ENCODE measurements around the gene GPR17.

GPR17 gene

DNA sequence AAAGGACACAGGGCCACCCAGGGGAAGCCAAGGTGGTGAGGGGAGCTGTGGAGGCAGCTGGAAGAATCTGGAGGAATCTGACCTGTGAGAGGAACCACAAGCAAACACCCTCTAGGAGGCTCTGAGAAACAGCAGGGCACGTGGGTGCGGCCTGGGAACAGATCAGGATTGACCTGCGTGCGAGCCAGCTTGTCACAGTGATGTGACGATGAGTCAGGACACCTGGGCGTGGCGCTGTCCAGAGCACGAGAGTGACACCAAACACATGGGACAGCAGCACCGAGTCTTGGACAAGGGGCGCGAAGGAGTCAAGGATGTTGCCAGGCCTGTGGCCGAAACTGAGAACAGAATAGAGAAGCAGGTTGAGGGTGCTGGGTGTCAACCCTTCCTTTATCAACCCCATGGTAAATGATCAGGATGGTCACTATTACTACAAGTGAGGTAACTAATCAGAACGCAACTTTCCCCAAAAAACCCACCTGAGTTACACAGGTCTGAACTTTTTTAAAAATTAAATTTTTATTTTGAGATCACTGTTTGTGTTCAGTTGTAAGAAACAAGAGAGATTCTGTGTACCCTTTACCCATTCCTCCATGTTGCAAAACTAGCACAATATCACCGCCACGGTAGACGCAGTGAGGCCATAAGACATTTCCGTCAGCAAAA is 54.7 kb downstream of the GPR17 start:
- DNase-seq = peak; percentile 69

DNA sequence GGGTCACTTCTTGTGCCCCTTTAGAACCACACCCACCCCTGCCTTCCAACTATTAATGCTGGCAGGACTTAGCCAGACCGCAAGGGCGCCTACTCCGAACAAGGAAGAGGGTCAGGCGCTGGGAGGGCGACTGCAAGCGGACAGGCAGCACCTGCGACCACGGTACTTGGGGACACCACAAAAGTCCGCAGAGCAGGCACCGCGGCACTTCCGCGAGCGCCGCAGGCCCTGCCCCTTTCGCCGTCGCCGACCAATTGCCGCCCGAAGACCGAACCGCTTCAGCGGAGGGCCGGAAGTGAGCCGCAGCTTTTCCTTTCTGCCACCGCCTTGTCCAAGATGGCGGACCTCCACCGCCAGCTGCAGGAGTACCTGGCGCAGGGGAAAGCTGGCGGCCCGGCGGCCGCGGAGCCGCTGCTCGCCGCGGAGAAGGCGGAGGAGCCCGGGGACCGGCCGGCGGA is 55.3 kb downstream of the GPR17 start, which contains the start of gene SFT2D3:
Gene SFT2D3, plus strand, starts transcription at position 305 of the 458 bp plus-strand sequence. Its CDS starts 32 bp downstream, at position 337.
- peak; percentile 75 for DNase-seq

DNA sequence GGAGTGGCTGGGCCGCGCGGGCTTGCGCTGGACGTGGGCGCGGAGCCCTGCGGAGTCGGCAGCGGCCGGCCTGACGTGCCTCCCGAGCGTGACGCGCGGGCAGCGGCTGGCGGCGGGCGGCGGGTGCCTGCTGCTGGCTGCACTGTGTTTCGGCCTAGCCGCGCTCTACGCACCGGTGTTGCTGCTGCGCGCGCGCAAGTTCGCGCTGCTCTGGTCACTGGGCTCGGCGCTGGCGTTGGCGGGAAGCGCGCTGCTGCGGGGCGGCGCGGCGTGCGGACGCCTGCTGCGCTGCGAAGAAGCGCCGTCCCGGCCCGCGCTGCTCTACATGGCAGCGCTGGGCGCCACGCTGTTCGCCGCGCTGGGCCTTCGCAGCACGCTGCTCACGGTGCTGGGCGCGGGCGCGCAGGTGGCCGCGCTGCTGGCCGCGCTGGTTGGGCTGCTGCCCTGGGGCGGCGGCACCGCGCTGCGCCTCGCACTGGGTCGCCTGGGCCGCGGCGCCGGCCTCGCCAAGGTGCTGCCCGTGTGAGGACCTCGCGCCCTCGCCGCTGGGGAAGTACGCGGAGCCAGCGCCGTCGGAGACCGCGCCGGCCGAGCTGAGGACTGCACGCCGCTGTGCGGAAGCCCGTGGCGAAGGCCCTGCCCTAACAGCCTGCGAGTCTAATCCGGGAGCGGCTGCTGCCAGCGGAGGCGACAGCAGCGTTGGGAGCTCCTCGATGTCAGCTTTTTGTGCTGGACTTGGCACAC is 55.9 kb downstream of the GPR17 start:
- DNase-seq = peak; percentile 12

Measured in SHP77 treated with DMSO at 0.1 percent for 48 hours (cell line).